ENCODE results near the gene NOL3. TPM values are rescaled to one million over a fixed set of nuclear protein-coding genes. Genes with fewer than 3 reads are reported as not detected.

The NOL3 gene
- polyA plus RNA-seq, 1 donor = 34.4 TPM

- peak; percentile 71 for DNase-seq (ENCODE audit: low read depth)
Measured at GRCh38 chr16:67155295-67156142, 14.8 kb upstream of the NOL3 start.

GRCh38 chr16:67156143-67156844, 14.0 kb upstream of the NOL3 start:
- DNase-seq (ENCODE audit: low read depth) = no peak

- DNase-seq (ENCODE audit: low read depth) = no peak
Measured at GRCh38 chr16:67157106-67157748, 13.1 kb upstream of the NOL3 start.

- DNase-seq (ENCODE audit: low read depth) = no peak
Measured at GRCh38 chr16:67157892-67158635, 12.3 kb upstream of the NOL3 start.

GRCh38 chr16:67158637-67159600, 11.4 kb upstream of the NOL3 start:
- no peak for DNase-seq (ENCODE audit: low read depth)

- DNase-seq (ENCODE audit: low read depth) = no peak
Measured at GRCh38 chr16:67161595-67162058, 8.7 kb upstream of the NOL3 start.

- DNase-seq (ENCODE audit: low read depth) = no peak
Measured at GRCh38 chr16:67162506-67163163, 7.7 kb upstream of the NOL3 start.

GRCh38 chr16:67163164-67163998, 7.0 kb upstream of the NOL3 start:
- no peak for DNase-seq (ENCODE audit: low read depth)

GRCh38 chr16:67163999-67164558, 6.3 kb upstream of the NOL3 start:
- no peak for DNase-seq (ENCODE audit: low read depth)

- DNase-seq (ENCODE audit: low read depth) = no peak
Measured at GRCh38 chr16:67164599-67165061, 5.7 kb upstream of the NOL3 start, which contains the start of gene HSF4. HSF4 (plus strand) TSS chr16:67164745; CDS start chr16:67164812, 67 bp downstream.

- DNase-seq (ENCODE audit: low read depth) = no peak
Measured at GRCh38 chr16:67165121-67166078, 4.9 kb upstream of the NOL3 start.

GRCh38 chr16:67166110-67166547, 4.2 kb upstream of the NOL3 start:
- DNase-seq (ENCODE audit: low read depth) = no peak

- DNase-seq (ENCODE audit: low read depth) = no peak
Measured at GRCh38 chr16:67166598-67167168, 3.7 kb upstream of the NOL3 start.

GRCh38 chr16:67167588-67167987, 2.8 kb upstream of the NOL3 start:
- no peak for DNase-seq (ENCODE audit: low read depth)

- DNase-seq (ENCODE audit: low read depth) = no peak
Measured at GRCh38 chr16:67169011-67169451, 1.3 kb upstream of the NOL3 start.

- DNase-seq (ENCODE audit: low read depth) = no peak
Measured at GRCh38 chr16:67169642-67170167, 633 bp upstream of the NOL3 start.

All from forelimb muscle (tissue), 1 donor.